ENCODE measurements around the gene FOXP1.

Gene FOXP1

DNA sequence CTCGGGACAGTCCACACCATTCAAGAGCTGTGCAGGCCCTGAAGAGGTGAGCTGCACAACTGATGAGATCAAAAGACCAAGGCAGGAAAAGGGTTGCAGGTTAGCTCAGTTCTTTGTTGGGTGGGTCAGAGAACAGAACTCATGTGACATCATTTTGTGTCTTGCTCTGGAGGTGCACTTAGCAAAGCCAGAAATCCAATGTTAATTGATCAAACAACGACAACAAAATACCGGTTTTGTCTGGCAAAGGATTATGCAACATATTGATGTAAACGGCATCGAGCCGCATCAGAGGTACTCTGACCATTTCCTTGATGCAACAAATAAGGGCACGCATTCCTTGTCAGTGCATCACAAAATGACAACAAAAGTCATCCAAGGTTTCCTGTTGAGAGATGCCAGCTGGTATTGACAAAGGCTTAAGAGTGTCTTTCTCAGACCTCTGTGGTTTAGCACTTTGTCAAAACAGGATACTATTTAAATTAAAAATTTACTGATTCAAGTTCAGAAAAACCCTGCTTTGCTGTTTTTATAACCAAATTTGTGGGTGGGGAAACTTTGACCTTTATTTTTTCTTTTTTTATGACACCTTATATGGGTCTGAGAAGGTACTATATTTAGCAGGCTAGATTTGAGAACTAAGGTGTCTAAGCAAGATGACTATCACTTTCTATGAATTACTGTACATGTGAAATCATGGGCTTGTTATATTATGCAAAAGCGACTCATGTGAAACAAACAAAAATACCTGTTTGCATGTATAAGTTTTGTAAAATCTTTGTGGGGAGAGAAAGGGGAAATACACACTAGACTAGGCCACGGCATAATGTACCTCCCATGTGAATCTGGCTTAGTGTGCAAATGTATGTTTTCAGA lies 496.1 kb downstream of the FOXP1 start:
- H3K4me3 ChIP-seq (ENCODE audit: low read length): no peak overlapping the region
- no peak for DNase-seq (ENCODE audit: low read depth, low spot score)

DNA sequence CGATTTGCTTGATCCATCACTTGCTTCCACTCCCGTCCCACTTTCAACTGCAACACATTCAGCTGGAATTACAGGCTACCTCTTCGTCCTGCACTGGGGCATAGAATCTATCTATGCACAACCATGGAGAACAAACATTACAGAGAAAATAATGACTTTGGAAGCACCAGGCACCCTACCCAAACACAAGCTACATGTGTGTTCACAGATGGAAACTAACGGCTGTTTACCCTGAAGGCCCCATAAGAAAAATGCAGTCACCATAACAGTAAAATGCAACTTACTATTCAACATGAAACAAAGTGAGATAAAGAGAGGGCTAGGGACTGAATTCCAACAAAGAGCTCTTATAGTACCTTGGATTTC lies 496.8 kb downstream of the FOXP1 start:
- no peak for DNase-seq (ENCODE audit: low read depth, low spot score)
- no peak overlapping the region for H3K4me3 ChIP-seq (ENCODE audit: low read length)

DNA sequence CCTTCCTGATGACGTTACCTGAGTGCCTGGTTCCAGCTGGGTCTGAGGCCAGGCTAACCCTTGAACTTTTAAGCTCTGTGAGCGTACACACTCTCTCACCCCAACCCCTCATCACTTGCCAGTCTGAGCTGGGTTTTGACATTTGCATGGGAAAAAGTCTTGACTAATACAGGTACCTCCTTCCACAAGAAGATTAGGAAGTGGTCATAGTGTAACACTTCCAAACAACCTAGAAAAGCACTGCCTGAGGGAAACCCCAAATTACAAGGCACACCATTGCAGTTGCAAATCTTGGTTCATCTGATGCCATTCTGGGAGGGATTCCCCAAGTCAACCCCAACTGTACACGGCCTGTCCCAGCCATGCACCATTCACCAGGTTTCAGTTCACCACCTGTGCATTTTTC lies 499.8 kb downstream of the FOXP1 start:
- no peak for DNase-seq (ENCODE audit: low read depth, low spot score)
- no peak overlapping the region for H3K4me3 ChIP-seq (ENCODE audit: low read length)

DNA sequence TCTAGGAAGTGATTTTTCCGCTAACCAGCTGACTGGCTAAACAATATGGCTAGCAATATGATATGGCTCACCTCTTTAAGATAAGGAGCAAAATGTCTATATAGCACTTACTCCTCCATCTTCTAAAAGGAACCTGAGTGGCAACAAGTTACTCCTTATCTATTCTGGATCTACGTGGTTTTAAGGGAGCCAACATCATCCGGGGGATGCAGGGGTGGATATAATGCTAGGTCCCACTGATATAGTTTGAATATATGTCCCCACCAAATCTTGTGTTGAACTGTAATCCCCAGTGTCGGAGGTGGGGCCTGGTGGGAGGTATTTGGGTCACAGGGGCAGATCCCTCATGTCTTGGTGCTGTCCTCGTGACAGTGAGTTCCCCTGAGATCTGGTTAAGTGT lies 500.7 kb downstream of the FOXP1 start:
- DNase-seq (ENCODE audit: low read depth, low spot score): no peak
- no peak overlapping the region for H3K4me3 ChIP-seq (ENCODE audit: low read length)

DNA sequence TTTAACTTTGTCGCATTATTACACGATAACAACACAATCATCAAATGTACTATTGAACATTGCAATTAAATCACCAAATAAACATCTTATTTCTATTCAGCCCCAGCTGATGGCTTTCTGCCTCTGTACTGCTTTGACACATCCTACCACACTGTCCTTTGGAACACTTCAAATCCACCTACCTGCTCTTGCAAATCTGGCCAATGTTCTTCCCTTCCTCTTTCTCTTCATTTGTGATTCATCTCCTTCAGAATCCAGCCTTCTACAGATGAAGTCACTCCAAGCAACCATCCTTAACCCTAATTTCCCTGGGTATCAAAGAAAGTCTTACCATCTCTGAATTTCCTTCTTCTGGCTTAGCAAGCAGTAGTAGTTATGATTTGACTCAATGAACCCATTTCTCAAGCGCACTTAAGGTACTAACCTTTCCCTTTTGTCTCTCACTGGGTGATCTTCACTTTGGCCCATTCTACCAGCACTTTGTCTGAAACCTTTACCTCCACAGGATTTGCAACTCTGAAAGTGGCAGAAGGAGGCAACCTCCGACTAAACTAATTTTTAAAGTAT lies 502.9 kb downstream of the FOXP1 start:
- DNase-seq (ENCODE audit: low read depth, low spot score): no peak

DNA sequence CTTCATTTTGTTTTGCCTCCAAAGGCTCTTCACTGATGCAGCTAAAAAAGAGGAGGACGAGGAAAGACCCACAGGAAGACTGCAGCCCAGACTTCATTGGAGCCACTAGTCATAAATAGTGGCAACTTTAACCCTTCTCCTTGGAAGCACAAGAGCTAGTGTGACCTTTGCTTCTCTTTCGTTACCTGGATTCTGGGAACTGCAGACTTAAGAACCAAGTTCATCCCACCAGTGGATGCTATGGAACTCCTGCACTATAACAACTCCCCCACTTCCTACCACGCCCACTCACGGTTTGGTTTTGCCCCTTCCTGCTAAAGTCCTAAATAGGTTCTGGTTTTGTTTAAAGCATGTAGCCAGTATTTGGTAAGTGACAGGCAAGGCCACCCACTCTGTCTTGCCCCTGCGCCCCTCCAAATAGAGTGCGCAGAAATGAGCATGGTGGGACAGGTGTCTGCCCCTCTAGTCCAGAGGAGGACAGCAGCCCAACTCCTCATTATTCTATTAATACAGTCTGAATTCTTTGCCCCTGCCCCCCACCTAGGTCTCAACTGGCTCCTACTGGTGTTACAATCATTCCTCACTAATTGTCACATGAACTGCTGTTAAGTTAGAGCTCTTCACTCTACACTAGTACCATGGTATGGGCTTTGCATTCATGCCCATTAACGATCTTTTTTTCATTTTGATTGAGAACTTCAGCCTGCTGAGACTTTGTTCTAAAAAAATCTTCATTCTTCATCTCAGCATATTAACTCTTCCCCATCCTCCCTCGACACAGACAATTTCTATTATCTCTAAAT lies 504.6 kb downstream of the FOXP1 start:
- H3K4me3 ChIP-seq (ENCODE audit: low read length): no peak overlapping the region
- DNase-seq (ENCODE audit: low read depth, low spot score): no peak

More for the DNA sequence above, 502.9 kb downstream of the FOXP1 start:
- no peak overlapping the region for H3K4me3 ChIP-seq (ENCODE audit: low read length)

DNA sequence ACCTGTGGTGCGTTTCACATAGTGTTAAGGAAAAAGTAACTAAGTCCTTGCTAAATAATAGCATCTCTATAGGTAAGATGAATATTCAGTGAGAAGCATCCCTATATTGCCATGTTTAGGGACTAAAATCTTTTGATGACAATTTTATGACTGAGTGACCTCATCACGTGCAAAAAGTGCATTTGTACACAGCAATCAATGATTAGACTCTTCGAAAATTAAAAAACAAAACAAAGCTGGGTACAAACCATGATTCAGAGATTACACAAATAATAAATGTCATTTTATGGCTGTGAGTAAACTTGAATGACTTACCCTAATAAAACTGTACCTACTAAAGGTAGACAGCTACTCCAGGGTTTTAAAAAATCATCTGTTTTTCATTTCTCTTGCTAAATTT lies 505.3 kb downstream of the FOXP1 start:
- no peak overlapping the region for H3K4me3 ChIP-seq (ENCODE audit: low read length)
- no peak for DNase-seq (ENCODE audit: low read depth, low spot score)

DNA sequence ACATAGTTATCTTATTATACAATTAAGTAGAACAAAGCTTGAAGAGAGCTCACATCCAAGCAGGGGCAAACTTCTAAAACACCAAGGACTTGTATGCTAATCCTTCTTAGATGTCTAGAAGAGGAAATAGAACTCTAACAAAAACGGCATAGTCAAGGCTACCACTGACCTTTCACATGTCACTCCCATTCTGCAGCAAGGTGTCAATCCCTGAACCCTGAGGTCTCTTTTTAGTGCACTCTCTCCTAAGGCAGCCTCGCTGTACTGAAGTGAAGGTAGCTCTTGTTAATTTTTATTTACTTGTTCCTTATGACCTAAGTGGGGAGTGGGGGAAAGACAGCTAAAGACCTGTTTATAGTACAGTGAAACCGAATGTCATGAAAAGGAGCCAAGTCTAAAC lies 506.5 kb downstream of the FOXP1 start:
- no peak for DNase-seq (ENCODE audit: low read depth, low spot score)
- no peak overlapping the region for H3K4me3 ChIP-seq (ENCODE audit: low read length)

DNA sequence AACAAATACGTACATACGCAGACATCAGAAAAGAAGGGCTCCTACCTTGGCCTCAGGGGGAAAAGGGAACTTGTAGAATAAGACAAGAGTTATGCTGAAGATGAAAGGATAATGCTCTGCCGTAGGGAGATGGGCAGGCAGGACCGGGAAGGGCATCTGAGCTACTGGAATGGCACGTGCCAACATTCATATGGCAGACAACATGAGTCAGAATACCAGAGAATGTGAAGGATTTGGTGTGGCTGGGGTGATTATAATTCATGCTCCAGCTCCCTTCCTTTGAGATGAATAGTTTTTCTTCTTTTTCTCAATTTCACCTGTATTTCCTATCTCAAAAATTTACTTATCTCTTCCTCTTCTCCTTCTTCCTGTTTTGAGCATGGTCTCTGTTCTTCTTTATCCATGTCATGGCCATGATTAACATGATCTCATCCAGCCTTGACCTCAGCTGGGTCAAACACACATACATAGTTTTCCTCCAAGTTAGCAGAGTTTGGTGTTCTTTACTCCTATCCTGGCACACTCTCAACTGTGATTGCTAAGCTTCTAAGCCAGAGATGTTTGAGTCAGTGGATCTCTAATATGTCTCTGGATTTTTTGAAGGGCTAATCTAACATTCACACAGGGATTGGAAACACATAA lies 507.0 kb downstream of the FOXP1 start:
- no peak overlapping the region for H3K4me3 ChIP-seq (ENCODE audit: low read length)
- DNase-seq (ENCODE audit: low read depth, low spot score): no peak

DNA sequence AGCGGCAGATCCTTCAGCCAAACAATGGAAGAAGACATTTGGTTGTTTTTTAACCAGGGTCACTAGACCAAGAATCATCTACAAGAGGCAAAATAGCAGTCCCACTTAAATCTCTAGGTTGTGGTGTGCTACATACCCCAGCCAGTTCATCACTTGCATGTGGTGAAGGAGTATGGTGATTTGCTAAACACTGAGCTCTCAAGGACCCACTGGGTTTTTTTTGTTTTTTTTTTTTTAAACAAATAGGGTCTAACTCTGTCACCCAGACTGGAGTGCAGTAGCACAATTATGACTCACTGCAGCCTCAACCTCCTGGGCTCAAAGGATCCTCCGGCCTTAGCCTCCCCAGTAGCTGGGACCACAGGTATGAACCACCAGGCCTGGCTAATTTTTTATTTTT lies 508.0 kb downstream of the FOXP1 start:
- DNase-seq (ENCODE audit: low read depth, low spot score): no peak
- H3K4me3 ChIP-seq (ENCODE audit: low read length): no peak overlapping the region

DNA sequence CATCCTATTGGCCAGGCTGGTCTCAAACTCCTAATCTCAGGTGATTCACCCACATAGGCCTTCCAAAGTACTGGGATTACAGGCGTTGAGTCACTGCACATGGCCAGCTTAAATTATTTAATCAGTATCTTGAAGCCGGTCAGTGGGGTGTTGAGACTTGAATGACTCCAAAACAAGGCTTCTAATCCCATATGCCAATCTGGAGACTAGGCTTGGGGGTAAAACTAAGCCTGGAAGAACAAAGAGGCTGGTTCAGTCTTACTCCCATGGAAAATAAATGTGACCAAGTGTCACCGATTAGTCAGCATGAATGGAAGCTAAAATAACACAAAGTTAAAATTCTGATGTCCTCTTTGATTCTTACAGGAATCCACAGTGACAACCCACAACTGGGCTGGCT lies 509.1 kb downstream of the FOXP1 start:
- no peak for DNase-seq (ENCODE audit: low read depth, low spot score)
- H3K4me3 ChIP-seq (ENCODE audit: low read length): no peak overlapping the region

DNA sequence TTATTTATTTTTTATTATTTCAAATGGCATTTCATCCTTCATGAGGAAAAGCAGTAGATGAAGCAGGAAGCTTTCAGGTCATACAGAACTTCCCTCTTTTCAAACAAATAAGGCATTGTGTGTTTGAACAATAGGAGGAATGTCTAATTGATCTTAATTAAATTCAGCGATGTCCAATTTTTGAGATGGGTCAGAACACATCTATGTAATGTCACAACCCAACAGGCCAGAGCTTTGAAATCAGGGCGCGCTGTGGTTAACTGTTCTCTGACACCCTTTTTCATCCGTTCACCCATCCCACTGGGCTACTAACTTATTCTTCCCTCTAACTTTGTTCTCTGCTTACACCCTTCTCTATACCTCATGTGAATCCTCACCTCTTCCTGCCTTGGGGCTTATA lies 510.5 kb downstream of the FOXP1 start:
- no peak overlapping the region for H3K4me3 ChIP-seq (ENCODE audit: low read length)
- no peak for DNase-seq (ENCODE audit: low read depth, low spot score)

DNA sequence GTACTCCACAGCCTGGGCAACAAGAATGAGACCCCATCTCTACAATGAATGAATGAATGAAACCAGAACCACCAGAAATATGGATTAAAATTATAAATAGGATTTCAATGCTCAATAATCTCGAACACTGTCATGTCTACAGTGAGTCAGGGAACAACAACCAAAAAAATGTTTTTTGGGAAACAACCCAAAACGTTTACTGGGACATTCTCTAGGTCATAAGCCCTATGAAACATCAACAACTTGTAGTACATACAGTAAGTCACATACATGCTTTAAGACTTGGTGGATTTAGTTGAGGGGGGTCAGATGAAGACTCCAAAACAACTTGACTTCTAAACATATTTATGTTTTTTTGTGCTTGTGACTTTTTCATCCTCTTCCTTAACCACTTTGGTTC lies 511.2 kb downstream of the FOXP1 start:
- no peak overlapping the region for H3K4me3 ChIP-seq (ENCODE audit: low read length)
- no peak for DNase-seq (ENCODE audit: low read depth, low spot score)

DNA sequence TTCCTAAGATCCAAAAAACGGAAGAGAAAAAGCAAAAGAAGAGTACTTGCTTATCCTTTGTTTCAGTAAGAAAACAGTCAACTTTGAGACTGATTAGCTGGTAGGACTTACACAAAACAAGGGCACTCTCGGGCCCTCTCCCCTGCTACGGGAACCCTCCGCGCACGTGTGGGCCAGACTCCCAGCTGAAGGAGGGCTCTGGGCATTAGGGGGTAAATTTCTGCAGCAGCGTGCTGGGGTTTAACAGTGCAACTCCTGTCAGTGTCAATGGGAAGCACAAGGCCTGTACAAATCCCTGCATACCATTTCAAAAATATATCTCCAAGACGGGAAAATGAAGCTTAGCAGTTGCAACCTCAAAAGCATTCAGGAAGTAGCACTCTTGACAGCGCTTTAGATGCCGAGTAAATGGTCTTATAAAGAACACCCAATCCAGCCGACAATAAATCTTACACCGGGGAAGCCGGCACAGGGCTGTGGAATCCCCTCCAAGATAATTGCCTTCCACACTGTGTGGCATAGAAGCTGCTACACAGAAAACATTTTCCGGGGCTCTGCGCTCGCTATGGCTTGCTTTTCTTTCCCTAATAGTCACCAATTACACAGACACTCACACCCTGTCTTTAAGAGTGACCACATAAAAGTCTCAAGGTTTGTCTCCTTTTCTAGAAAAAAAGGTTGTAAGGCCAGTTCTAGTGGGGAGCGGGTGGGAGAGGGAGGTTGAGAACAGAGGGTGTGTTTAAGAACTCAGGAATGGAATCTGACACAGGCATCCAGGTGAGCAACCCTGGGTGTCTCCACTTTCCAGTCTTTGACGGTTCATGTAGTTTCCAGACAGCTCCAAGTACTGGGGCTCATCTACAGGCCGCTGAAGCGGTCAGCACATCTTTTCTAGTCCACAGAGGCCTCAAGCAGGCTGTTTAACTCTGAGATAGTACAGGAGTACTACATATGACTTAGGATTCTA lies 512.7 kb downstream of the FOXP1 start:
- H3K4me3 ChIP-seq (ENCODE audit: low read length): no peak overlapping the region
- no peak for DNase-seq (ENCODE audit: low read depth, low spot score)

DNA sequence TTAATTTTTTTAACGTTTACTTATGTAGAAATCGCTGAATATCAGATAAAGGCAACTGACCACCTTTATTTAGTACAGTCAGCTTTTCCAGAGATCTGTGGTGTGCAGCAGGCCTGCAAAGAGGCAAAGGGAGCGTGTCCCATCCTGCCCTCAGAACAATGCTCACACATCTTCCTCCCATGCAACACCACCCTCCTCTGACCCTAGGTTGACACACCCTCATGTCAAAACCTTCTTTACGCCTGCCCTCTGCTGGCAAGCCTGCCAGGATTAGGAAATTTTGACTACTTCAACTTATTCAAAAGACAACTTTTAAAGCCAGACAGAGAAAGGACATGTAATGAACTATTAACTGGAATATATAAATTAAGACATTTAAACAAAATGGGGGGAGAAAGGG lies 513.7 kb downstream of the FOXP1 start:
- H3K4me3 ChIP-seq (ENCODE audit: low read length): no peak overlapping the region
- peak; percentile 65 for DNase-seq (ENCODE audit: low read depth, low spot score)

DNA sequence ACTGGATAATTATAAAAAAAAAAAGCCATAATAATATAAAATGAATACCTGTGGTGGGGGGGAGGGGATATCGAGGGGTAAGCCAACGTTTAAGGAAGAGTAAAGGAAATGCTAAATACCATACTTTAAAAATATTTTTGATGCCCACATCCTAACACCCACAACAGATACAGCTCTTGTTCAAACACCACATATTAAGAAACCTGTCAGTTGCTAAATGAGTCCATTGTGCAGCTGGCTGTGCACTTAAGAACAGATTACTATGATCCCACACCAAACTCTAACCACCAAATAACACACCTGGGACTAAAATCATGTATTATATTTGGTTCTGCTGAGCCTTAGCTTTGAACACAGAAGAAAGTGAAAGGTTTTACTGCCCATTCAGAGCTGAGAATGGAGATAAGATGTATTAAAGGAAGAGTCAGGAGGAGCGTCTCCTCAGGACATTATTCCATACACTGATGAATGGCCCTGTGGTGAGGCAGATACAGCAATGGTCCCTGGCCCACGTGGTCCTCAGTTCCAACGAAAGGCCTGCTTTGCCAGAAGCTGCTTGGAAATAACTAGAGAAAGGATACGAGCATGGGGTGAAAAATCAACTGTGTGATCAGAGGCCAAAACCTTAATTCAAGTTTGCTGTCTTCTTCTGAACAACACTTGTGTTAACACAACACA lies 515.4 kb downstream of the FOXP1 start:
- peak; percentile 97 for DNase-seq (ENCODE audit: low read depth, low spot score)
- no peak overlapping the region for H3K4me3 ChIP-seq (ENCODE audit: low read length)

DNA sequence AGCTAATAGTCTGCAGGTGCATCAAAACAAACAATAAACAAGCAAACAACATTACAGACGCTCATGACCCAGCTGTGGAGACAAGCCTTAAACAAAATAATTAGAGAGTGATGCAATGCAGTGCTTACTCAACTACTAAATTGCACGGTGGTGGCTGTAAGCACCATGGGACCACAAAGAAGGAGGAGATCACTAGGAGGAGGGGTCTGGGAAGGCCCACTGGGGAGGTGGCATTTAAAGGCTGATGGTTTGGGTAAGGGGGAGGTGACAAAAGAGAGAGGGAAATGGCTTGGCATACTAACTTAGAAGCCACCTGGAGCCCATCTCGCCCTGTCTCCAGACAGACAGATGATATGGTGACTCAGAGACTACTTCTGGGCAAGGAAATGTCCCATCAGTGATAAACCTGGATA lies 516.7 kb downstream of the FOXP1 start:
- peak; percentile 71 for DNase-seq (ENCODE audit: low read depth, low spot score)
- H3K4me3 ChIP-seq (ENCODE audit: low read length): peak overlapping the region; percentile 24

DNA sequence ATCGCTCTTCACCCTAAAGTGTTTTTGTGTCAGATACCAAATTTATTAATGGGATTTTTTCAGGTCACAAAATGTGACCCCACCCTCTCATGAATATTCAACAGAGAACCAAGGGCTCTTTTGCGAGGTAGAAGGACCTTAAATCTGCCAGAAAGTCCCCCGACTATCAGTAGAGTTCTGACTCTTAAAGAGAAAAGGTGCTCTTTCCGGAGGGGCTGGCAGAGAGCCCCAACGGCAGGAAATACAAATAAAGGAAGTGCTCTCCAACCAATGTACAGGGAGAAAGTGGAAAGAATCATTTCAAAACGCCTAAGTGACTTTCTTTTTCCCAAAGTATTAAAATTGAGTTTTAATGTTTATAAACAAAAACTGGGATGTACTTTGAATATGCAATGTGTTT lies 517.2 kb downstream of the FOXP1 start:
- peak; percentile 70 for DNase-seq (ENCODE audit: low read depth, low spot score)
- peak overlapping the region; percentile 24 for H3K4me3 ChIP-seq (ENCODE audit: low read length)

Measured in Jurkat, Clone E6-1 (cell line).